Brain microvascular endothelial cell (primary cell): Measurements from ENCODE around the gene TYW5.
"Not testable (repeated sequence)": the region's sequence is repeated elsewhere in the genome, so short reads cannot be mapped to it uniquely, and the experiment has no call there.

Experiments used
- DNase-seq: peaks from one replicate; pipeline ENCODE4 v3.0.0-alpha.2; 2020
- H3K27ac ChIP-seq: fragments of 250-450 bp; sonication (Bioruptor Pico); 2 replicates; pipeline ENCODE4 v1.5.1; 2020; ENCODE audit warnings: mild to moderate bottlenecking, moderate library complexity
- H3K27me3 ChIP-seq: fragments of 250-450 bp; sonication (Bioruptor Pico); replicated peaks from 2 replicates; pipeline ENCODE4 v1.5.1; 2020; ENCODE audit warnings: mild to moderate bottlenecking
- H3K36me3 ChIP-seq: fragments of 250-450 bp; sonication (Bioruptor Pico); replicated peaks from 2 replicates; pipeline ENCODE4 v1.5.1; 2020; ENCODE audit warnings: mild to moderate bottlenecking
- H3K4me3 ChIP-seq: 2 replicates; pipeline ENCODE4 v1.5.1; 2011; ENCODE audit warnings: low read depth, mild to moderate bottlenecking, control low read depth, low read length, moderate library complexity
- in situ Hi-C: cut with HindIII; loops from 2 replicates; pipeline ENCODE4 v1.10.0; 2017; ENCODE audit warnings: low sequenced_read_pairs, low pct_ligation_motif_present
- TF ChIP-seq, protein P1 (sequence below): IDR thresholded peaks from 2 replicates; pipeline ENCODE4 v1.5.1; 2011; ENCODE audit warnings: low read depth, mild to moderate bottlenecking, moderate library complexity, low read length, control low read depth, inconsistent platforms; ENCODE audit errors: missing control alignments

TYW5 gene

DNA sequence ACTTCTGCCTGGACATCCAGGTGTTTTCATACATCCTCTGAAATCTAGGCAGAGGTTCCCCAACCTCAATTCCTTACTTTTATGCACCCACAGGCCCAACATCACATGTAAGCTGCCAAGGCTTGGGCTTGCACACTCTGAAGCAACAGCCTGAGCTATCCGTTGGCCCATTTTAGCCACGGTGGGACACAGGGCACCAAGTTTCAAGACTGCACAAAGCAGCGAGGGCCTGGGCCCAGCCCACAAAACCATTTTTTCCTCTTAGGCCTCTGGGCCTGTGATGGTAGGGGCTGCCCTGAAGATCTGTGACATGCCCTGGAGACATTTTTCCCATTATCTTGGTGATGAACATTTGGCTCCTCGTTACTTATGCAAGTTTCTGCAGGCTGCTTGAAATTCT lies 38.3 kb downstream of the TYW5 start:
- Histone ChIP-seq H3K27me3 (no peaks in the 10 kb centered on the region), H3K36me3 (peaks cover 3% of the 10 kb centered on the region), H3K27ac (no peak overlapping the region), H3K4me3 (no peak overlapping the region)
- in situ Hi-C loops, result no loop called here
- TF ChIP-seq, protein P1, sequence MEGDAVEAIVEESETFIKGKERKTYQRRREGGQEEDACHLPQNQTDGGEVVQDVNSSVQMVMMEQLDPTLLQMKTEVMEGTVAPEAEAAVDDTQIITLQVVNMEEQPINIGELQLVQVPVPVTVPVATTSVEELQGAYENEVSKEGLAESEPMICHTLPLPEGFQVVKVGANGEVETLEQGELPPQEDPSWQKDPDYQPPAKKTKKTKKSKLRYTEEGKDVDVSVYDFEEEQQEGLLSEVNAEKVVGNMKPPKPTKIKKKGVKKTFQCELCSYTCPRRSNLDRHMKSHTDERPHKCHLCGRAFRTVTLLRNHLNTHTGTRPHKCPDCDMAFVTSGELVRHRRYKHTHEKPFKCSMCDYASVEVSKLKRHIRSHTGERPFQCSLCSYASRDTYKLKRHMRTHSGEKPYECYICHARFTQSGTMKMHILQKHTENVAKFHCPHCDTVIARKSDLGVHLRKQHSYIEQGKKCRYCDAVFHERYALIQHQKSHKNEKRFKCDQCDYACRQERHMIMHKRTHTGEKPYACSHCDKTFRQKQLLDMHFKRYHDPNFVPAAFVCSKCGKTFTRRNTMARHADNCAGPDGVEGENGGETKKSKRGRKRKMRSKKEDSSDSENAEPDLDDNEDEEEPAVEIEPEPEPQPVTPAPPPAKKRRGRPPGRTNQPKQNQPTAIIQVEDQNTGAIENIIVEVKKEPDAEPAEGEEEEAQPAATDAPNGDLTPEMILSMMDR, result no peak
- no peak for DNase-seq

DNA sequence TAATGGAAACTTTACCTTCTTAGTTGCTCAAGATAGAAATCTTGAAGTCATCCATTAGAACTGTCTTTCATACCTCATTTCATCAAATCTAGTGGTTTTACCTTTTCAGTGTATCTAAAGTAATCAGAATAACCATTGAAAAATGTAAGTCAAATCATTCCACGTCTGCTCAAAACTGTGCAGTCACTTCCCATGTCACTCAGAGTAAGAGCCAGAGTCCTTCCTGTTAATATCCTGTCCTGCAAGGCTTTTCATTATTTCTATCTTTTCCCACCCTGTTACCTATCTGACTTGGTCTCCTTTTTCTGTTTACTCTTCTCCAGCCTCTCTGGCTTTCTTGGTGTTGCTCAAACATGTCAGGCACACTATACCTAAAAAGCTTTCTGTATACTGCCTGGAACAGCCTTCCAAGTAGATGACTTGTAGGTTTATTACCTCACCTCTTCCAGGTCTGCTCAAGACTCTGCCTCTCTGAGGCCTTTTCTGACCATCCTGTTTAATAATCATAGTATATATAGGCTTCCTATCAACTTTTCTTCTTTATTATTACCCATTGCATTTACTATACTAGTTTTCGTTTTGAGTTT lies 40.8 kb downstream of the TYW5 start:
- Histone ChIP-seq H3K36me3 (peaks cover 3% of the 10 kb centered on the region), H3K27ac (no peak overlapping the region), H3K27me3 (no peaks in the 10 kb centered on the region), H3K4me3 (no peak overlapping the region)
- no peak for DNase-seq
- TF ChIP-seq, protein P1, result no peak
- in situ Hi-C loops, result no loop called here

DNA sequence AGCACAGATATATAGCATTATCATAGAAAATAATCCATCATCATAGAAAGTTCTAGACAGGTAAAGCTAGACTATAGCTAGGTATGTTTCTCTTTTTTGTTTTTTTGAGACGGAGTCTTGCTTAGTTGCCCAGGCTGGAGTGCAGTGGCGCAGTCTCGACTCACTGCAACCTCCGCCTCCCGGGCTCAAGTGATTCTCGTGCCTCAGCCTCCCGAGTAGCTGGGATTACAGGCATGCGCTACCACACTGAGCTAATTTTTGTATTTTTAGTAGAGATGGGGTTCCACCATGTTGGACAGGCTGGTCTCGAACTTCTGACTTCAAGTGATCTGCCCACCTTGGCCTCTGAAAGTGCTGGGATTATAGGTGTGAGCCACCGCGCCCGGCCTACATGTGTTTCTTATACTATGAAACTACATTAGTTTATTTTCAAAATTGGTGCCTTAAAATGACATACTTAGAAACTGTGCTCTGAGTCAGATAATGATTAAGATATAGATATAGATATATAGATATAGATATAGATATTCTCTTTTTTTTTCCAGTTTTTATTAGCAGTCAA lies 42.7 kb downstream of the TYW5 start:
- peak overlapping the region; percentile 77 for H3K4me3 ChIP-seq
- H3K27me3 ChIP-seq, DNase-seq, H3K27ac ChIP-seq, in situ Hi-C loops, H3K36me3 ChIP-seq: not testable (repeated sequence)

DNA sequence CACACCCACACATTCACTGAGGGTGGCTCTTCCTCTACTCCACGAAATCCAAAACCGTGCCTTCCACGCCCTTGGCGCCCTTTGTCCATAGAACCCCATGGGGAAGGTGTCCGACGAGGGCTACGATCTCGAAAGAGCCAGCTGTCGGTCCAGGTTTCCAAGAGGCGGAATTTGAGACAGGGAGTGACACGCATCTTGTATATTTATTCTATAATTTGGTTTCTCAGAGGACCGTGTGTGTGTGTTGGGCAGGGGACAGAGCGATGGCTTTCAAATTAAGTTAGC lies 43.5 kb downstream of the TYW5 start:
- Histone ChIP-seq H3K27me3 (no peaks in the 10 kb centered on the region), H3K36me3 (peaks cover under 1% of the 10 kb centered on the region), H3K27ac (peak overlapping the region; percentile 75), H3K4me3 (peak overlapping the region; percentile 77)
- in situ Hi-C loops, result no loop called here
- DNase-seq, result no peak
- TF ChIP-seq, protein P1, result no peak

DNA sequence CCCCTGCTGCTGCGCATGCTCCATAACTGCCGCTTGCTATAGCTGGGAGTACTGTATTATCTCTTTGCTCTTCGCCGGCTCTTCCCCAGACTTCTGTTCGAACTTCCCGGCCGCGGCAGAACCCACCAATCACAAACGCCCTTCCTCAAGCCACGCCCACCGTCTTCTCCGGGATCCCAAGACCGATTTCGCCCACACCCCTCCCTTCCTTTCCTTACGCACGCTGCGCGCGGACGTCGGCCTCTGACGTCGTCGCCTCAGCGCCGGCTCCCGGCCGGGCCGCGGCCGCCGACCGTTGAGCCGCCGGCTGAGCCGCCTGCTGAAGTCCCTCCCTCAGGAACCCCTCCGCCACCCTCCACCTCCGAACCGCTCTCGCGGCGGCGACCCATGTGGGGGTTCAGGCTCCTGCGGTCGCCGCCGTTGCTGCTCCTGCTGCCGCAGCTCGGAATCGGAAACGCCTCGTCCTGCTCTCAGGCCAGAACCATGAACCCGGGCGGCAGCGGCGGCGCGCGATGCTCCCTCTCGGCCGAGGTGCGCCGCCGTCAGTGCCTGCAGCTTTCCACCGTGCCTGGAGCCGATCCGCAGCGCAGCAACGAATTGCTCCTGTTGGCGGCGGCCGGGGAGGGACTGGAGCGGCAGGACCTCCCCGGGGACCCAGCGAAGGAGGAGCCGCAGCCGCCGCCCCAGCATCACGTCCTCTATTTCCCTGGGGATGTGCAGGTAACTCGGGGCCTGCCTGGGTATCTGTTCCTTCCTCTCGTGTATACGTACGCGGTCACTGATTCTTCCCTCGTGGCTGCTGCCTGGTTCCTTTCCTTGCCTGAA lies 44.0 kb downstream of the TYW5 start, which contains the start of gene C2orf69:
Gene C2orf69, plus strand, starts transcription at position 242 of the 825 bp plus-strand sequence. Its CDS starts 146 bp downstream, at position 388.
- H3K36me3 ChIP-seq, result no peaks in the 10 kb centered on the region
- H3K27ac ChIP-seq, result peak within 1 kb of the TSS; percentile 75
- DNase-seq, result peak; percentile 97
- H3K4me3 ChIP-seq, result peak within 1 kb of the TSS; percentile 77
- in situ Hi-C loops, result no loop called here
- TF ChIP-seq, protein P1, result no peak
- H3K27me3 ChIP-seq, result no peaks in the 10 kb centered on the region

DNA sequence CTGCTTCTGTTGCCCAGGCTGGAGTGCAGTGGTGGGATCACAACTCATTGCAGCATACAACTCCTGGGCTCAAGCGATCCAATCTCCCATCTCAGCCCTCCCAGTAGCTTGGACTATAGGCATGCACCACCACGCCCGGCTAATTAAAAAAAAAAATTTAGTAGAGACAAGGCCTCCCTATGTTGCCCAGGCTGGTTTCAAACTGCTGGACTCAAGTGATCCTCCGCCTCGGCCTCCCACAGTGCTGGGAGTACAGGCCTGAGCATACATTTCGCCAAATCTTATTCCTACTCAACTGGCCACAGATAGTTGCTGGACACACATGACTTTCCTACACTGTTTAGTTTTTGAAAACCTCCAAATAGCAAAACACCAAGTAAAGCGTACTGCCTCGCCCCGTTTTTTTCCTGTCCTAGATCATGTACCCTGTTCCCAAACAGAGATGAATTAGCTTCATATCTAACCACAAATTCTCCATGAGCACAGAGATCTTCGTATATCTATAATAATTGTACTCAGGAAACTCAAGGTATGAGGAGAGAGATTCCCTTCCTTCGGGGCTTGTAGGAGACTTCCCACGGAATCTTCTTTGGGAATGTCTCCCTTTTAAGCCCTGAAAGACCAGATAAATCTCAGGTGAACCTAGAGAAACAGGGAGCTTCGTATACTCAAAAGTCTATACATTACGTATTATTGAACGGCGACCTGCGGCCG lies 44.8 kb downstream of the TYW5 start:
- no peaks in the 10 kb centered on the region for H3K27me3 ChIP-seq
- no peak for DNase-seq
- H3K4me3 ChIP-seq, result peak overlapping the region; percentile 35
- H3K27ac ChIP-seq, result peak overlapping the region; percentile 4
- in situ Hi-C loops, result no loop called here
- no peaks in the 10 kb centered on the region for H3K36me3 ChIP-seq
- TF ChIP-seq, protein P1, result no peak
